ENCODE data around the gene SLC45A3. TPM values are rescaled to one million over a fixed set of nuclear protein-coding genes. Genes with fewer than 3 reads are reported as not detected.

Gene SLC45A3
- total RNA-seq, 4 donors from 2014 or later = 0.76 to 1.2 (median 1.0) TPM; not detected in 1

DNA sequence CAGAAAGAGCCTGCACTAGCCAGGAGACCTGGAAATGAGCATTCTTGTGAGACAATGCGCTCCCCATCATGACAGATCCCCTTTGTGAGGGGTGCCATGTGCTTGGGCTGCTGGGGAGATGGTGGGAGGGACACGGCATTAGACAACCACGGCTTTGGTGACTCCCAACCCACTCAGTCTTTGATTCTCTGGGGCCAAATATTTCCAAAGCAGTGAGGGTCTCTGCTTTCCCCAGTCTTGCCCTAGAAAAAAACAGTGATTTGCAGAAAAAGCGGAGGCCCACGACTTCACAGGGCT is 10.2 kb downstream of the SLC45A3 start:
- Histone ChIP-seq H3K36me3 (no peaks in the 10 kb centered on the region), H3K27ac (no peak overlapping the region), H3K27me3 (no peaks in the 10 kb centered on the region), H3K9me3 (no peaks in the 10 kb centered on the region), H3K4me1 (peaks cover 0 to 14% of the 10 kb centered on the region in 2 donors), H3K4me3 (no peak overlapping the region)
- intact Hi-C loops (cut with DNase I; ENCODE audit: low total_unique reads) = no loop called here
- ATAC-seq (no peak), DNase-seq (no peak)
- no peak for TF ChIP-seq POLR2A (IDR thresholded peaks at IDR 0.05)
- TF ChIP-seq, protein P1, sequence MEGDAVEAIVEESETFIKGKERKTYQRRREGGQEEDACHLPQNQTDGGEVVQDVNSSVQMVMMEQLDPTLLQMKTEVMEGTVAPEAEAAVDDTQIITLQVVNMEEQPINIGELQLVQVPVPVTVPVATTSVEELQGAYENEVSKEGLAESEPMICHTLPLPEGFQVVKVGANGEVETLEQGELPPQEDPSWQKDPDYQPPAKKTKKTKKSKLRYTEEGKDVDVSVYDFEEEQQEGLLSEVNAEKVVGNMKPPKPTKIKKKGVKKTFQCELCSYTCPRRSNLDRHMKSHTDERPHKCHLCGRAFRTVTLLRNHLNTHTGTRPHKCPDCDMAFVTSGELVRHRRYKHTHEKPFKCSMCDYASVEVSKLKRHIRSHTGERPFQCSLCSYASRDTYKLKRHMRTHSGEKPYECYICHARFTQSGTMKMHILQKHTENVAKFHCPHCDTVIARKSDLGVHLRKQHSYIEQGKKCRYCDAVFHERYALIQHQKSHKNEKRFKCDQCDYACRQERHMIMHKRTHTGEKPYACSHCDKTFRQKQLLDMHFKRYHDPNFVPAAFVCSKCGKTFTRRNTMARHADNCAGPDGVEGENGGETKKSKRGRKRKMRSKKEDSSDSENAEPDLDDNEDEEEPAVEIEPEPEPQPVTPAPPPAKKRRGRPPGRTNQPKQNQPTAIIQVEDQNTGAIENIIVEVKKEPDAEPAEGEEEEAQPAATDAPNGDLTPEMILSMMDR (IDR thresholded peaks at IDR 0.05 in 4 of 5, conservative IDR thresholded peaks at IDR 0.05 in 1 of 5) = no peak
- in situ Hi-C loops (cut with MboI; ENCODE audit: low sequenced_read_pairs in 4 of 4) = loop anchor here in 1 of 4 donors (25.0 kb wide), 1 partner anchor 317 kb away; no protein-coding TSS in a partner anchor

DNA sequence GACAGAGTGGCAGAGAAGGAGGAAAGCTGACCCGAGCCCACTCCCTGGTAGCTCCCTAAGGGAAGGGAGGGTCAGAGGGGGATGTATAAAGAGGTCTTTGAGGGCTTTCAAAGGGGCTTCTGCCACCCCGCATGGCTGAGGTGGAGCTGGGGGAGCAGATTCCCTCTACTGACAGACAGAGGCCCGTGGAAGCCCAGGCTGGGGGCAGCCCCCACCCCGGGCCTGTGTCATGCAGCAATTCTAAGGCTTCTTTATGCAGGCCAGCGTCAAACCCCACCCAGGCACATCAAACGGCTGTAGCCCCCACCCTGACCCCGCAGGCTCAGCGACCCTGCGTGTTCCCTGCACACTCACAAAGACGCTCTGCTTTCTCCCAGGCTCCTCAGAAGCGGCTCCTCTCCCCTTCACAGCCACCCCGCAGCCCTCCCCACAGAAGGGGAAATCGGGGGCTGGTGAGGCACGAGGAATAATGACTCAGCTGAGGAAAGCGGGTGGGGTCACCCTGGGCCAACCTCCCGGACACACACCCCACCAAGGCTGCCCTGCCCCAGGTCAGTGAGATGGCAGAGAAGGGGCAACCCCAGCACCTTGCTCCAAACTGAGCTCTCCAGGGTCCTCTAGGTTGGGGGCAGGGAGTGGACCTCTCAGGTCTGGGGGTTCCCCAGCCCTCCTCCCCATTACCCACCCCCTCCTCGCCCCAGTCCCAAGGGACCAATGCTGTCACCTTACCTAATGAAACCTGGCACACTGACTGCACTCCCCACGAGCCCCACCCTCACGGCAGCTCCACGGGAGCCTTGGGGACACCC is 10.8 kb downstream of the SLC45A3 start:
- Histone ChIP-seq H3K9me3 (no peaks in the 10 kb centered on the region), H3K4me3 (no peak overlapping the region), H3K27me3 (no peaks in the 10 kb centered on the region), H3K27ac (no peak overlapping the region), H3K4me1 (peaks cover 2 to 14% of the 10 kb centered on the region in 2 donors), H3K36me3 (no peaks in the 10 kb centered on the region)
- DNase-seq (no peak), ATAC-seq (no peak)
- intact Hi-C loops (cut with DNase I; ENCODE audit: low total_unique reads) (no loop called here), in situ Hi-C loops (cut with MboI; ENCODE audit: low sequenced_read_pairs in 4 of 4) (loop anchor here in 1 of 4 donors (25.0 kb wide), 1 partner anchor 318 kb away; no protein-coding TSS in a partner anchor)
- no peak for TF ChIP-seq POLR2A (IDR thresholded peaks at IDR 0.05)
- TF ChIP-seq, protein P1 (IDR thresholded peaks at IDR 0.05 in 4 of 5, conservative IDR thresholded peaks at IDR 0.05 in 1 of 5) = no peak

DNA sequence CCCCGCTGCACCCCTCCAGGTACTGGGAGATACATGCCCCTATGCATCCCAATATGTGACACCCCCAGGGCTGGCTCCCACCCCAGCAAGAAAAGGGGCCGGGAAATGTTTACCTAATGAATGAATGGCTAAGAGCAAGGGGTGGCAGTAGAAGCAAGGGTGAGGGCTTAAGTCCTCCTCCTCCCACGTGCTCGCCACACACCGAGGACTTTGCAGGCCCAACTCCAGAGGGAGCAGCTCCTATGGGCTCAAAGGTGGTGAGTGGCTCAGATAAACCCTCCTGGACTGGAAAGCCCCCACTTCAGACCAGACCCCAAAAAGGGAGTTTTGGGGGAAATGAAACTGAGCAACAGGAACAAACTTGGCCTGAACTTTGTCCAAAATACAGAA is 11.4 kb downstream of the SLC45A3 start:
- no peaks in the 10 kb centered on the region for H3K27me3 ChIP-seq
- no peaks in the 10 kb centered on the region for H3K9me3 ChIP-seq
- TF ChIP-seq, protein P1 (IDR thresholded peaks at IDR 0.05 in 4 of 5, conservative IDR thresholded peaks at IDR 0.05 in 1 of 5) = no peak
- no peak for TF ChIP-seq POLR2A (IDR thresholded peaks at IDR 0.05)
- no peak overlapping the region for H3K4me3 ChIP-seq
- DNase-seq (no peak), ATAC-seq (no peak)
- no peaks in the 10 kb centered on the region for H3K36me3 ChIP-seq
- no peak overlapping the region for H3K27ac ChIP-seq
- in situ Hi-C loops (cut with MboI; ENCODE audit: low sequenced_read_pairs in 4 of 4) = loop anchor here in 1 of 4 donors (25.0 kb wide), 1 partner anchor 318 kb away; no protein-coding TSS in a partner anchor
- H3K4me1 ChIP-seq = peaks cover 4 to 14% of the 10 kb centered on the region in 2 donors
- intact Hi-C loops (cut with DNase I; ENCODE audit: low total_unique reads) = no loop called here

DNA sequence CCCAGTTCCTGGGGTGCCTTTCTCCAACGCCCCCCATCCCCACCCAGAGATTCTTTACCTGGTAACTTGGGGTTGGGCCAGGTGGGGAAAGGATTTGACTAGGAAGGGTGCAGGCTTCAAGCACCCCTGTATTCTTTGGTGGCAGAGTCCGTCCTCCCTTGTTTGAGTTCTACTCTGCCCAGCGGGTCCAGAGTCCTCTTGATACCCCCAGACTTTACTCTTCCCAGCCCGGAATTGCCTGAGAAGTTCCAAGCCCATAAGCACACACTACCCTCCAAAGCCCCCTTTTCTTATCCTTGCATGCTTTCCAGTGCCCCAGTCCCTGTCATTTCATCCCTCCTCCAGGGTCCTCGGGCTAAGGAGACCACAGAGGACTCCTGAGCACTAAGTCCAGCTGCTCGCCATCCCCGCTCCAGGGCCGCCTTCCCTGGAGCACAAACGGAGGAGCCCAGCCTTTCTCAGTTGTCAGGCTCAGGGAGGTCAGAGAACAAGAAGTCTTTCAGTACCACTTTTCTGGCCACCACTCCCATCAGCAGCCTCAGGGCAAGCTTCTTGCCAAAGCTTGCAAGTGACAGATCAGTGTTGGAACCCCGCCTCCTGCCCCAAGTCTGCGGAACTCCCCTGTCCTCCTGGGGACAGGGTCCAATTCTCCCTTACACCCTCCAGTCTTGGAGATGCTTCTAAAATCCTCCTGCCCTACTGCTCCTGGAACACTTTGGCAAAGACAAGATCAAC is 12.2 kb downstream of the SLC45A3 start:
- intact Hi-C loops (cut with DNase I; ENCODE audit: low total_unique reads) (no loop called here), in situ Hi-C loops (cut with MboI; ENCODE audit: low sequenced_read_pairs in 4 of 4) (loop anchor here in 1 of 4 donors (25.0 kb wide), 1 partner anchor 319 kb away; no protein-coding TSS in a partner anchor)
- Histone ChIP-seq H3K4me3 (no peak overlapping the region), H3K4me1 (peaks cover 4 to 14% of the 10 kb centered on the region in 2 donors), H3K9me3 (no peaks in the 10 kb centered on the region), H3K27me3 (no peaks in the 10 kb centered on the region), H3K27ac (no peak overlapping the region), H3K36me3 (no peaks in the 10 kb centered on the region)
- DNase-seq (no peak), ATAC-seq (no peak)
- TF ChIP-seq POLR2A (IDR thresholded peaks at IDR 0.05) = no peak
- TF ChIP-seq, protein P1 (IDR thresholded peaks at IDR 0.05 in 4 of 5, conservative IDR thresholded peaks at IDR 0.05 in 1 of 5) = no peak
